Kidney epithelial cell (primary cell): ENCODE results near the gene PPP4R3C. TPM values are rescaled to one million over a fixed set of nuclear protein-coding genes. Genes with fewer than 3 reads are reported as not detected.

Experiments
- DNase-seq: peaks from one replicate; pipeline ENCODE4 v3.0.0-alpha.2; 2010; ENCODE audit warnings: low read depth
- H3K27me3 ChIP-seq: 2 replicates; pipeline ENCODE4 v1.6.0; 2011; ENCODE audit warnings: low read length; ENCODE audit not compliant: control insufficient read depth, insufficient read depth
- H3K36me3 ChIP-seq: 2 replicates; pipeline ENCODE4 v1.5.1; 2011; ENCODE audit warnings: low read length; ENCODE audit not compliant: control insufficient read depth, insufficient read depth
- H3K4me3 ChIP-seq: 2 replicates; pipeline ENCODE4 v1.5.1; 2011; ENCODE audit warnings: low read depth, mild to moderate bottlenecking, control low read depth, low read length
- total RNA-seq: library from RNA; depleted of rRNA; stranded (reverse); fragments of >200 nt; gene quantifications from 2 replicates; pipeline ENCODE4 v1.2.3, GENCODE V29; 2015
- TF ChIP-seq, protein P1 (sequence below): IDR thresholded peaks from 2 replicates; pipeline ENCODE4 v1.5.1; 2011; ENCODE audit warnings: mild to moderate bottlenecking, moderate library complexity, low read length, control low read depth, inconsistent platforms; ENCODE audit not compliant: insufficient read depth, poor library complexity, severe bottlenecking

Gene PPP4R3C
- total RNA-seq, 1 donor from 2014 or later, result not detected

DNA sequence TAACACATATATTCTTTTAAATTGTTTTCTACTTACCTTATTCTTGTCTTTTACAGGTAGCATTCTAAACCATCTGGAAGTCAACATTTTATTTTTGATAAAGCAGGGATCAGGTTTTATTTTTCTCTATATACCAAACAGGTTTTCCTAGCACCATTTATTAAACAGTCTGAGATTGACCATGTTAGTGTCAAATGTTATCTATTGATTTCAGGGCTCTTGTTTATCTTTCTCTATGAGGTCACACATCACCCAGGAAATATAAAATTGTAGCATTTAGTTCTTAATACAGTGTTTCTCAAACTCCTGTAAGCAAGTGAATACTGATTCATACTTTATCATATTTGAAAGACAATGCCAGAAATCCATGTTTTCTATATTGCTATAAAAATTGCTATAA lies 28.1 kb downstream of the PPP4R3C start:
- Histone ChIP-seq H3K27me3 (no peaks in the 10 kb centered on the region), H3K4me3 (no peak overlapping the region), H3K36me3 (no peaks in the 10 kb centered on the region)
- TF ChIP-seq, protein P1, sequence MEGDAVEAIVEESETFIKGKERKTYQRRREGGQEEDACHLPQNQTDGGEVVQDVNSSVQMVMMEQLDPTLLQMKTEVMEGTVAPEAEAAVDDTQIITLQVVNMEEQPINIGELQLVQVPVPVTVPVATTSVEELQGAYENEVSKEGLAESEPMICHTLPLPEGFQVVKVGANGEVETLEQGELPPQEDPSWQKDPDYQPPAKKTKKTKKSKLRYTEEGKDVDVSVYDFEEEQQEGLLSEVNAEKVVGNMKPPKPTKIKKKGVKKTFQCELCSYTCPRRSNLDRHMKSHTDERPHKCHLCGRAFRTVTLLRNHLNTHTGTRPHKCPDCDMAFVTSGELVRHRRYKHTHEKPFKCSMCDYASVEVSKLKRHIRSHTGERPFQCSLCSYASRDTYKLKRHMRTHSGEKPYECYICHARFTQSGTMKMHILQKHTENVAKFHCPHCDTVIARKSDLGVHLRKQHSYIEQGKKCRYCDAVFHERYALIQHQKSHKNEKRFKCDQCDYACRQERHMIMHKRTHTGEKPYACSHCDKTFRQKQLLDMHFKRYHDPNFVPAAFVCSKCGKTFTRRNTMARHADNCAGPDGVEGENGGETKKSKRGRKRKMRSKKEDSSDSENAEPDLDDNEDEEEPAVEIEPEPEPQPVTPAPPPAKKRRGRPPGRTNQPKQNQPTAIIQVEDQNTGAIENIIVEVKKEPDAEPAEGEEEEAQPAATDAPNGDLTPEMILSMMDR, result no peak
- no peak for DNase-seq

Other genes starting within 250 kb of the PPP4R3C start
- gene DCAF8L2, start 127.0 kb upstream of the PPP4R3C start, total RNA-seq, result not detected in 2 replicates